Smooth muscle cell (in vitro differentiated cells): ENCODE results near the gene EFL1. TPM values are rescaled to one million over a fixed set of nuclear protein-coding genes. Genes with fewer than 3 reads are reported as not detected.

ENCODE experiments used
- DNase-seq: peaks from one replicate; lab custom pipeline; 2025; ENCODE audit not compliant: unreplicated experiment; lab: John Stamatoyannopoulos, UW
- H2AFZ ChIP-seq: fragments of 200-600 bp; sonication (generic); 2 replicates; pipeline ENCODE4 v1.6.0; 2016; ENCODE audit warnings: antibody characterized with exemption, low read depth, mild to moderate bottlenecking
- H3F3A ChIP-seq: fragments of 200-600 bp; sonication (generic); 2 replicates; pipeline ENCODE4 v1.6.0; 2017; ENCODE audit warnings: antibody characterized with exemption, low read depth
- H3K27ac ChIP-seq: fragments of 200-600 bp; sonication (generic); 2 replicates; pipeline ENCODE4 v1.5.1; 2016; ENCODE audit warnings: low read depth, mild to moderate bottlenecking
- H3K27me3 ChIP-seq: fragments of 200-600 bp; sonication (generic); 2 replicates; pipeline ENCODE4 v1.6.1; 2016; ENCODE audit warnings: low read depth, mild to moderate bottlenecking
- H3K36me3 ChIP-seq: fragments of 200-600 bp; sonication (generic); 2 replicates; pipeline ENCODE4 v1.5.1; 2016; ENCODE audit warnings: low read depth
- H3K4me1 ChIP-seq: fragments of 200-600 bp; sonication (generic); 2 replicates; pipeline ENCODE4 v1.5.1; 2016; ENCODE audit warnings: low read depth
- H3K4me2 ChIP-seq: fragments of 200-600 bp; sonication (generic); 2 replicates; pipeline ENCODE4 v1.6.0; 2016; ENCODE audit warnings: mild to moderate bottlenecking
- H3K4me3 ChIP-seq: fragments of 200-600 bp; sonication (generic); 2 replicates; pipeline ENCODE4 v1.5.1; 2016; ENCODE audit warnings: mild to moderate bottlenecking
- H3K79me2 ChIP-seq: fragments of 200-600 bp; sonication (generic); 2 replicates; pipeline ENCODE4 v1.6.0; 2016; ENCODE audit warnings: low read depth, mild to moderate bottlenecking
- H3K9ac ChIP-seq: fragments of 200-600 bp; sonication (generic); 2 replicates; pipeline ENCODE4 v1.6.0; 2016; ENCODE audit warnings: low read depth
- H3K9me3 ChIP-seq: fragments of 200-600 bp; sonication (generic); replicated peaks from 2 replicates; pipeline ENCODE4 v1.5.1; 2016; ENCODE audit warnings: low read depth
- H4K20me1 ChIP-seq: fragments of 200-600 bp; sonication (generic); 2 replicates; pipeline ENCODE4 v1.6.0; 2016; ENCODE audit warnings: low read depth
- WGBS: methylation state at CpG from one replicate; pipeline ENCODE4 v1.1.7; 2016; ENCODE audit warnings: low lambda C conversion rate; 5-methylcytosine and 5-hydroxymethylcytosine counted together
- polyA plus RNA-seq: library from polyadenylated mRNA; unstranded; fragments of >200 nt; fragmentation: Nextera tagmentation; extraction: Ambion mirVana; gene quantifications from 2 replicates; pipeline ENCODE4 v1.2.1, GENCODE V29; 2016
- total RNA-seq: library from RNA; depleted of rRNA; stranded (reverse); fragments of >200 nt; gene quantifications from 2 replicates; pipeline ENCODE4 v1.2.3, GENCODE V29; 2014
- TF ChIP-seq, protein P1 (sequence below): fragments of 200-600 bp; sonication (generic); IDR thresholded peaks from 2 replicates; pipeline ENCODE4 v1.5.1; 2017; ENCODE audit warnings: borderline replicate concordance, mild to moderate bottlenecking, antibody characterized with exemption; ENCODE audit not compliant: insufficient read depth, poor library complexity, severe bottlenecking

The EFL1 gene
- total and polyA plus RNA-seq, 2 experiments from 2014 or later, result 4.5 to 12.8 TPM

DNA sequence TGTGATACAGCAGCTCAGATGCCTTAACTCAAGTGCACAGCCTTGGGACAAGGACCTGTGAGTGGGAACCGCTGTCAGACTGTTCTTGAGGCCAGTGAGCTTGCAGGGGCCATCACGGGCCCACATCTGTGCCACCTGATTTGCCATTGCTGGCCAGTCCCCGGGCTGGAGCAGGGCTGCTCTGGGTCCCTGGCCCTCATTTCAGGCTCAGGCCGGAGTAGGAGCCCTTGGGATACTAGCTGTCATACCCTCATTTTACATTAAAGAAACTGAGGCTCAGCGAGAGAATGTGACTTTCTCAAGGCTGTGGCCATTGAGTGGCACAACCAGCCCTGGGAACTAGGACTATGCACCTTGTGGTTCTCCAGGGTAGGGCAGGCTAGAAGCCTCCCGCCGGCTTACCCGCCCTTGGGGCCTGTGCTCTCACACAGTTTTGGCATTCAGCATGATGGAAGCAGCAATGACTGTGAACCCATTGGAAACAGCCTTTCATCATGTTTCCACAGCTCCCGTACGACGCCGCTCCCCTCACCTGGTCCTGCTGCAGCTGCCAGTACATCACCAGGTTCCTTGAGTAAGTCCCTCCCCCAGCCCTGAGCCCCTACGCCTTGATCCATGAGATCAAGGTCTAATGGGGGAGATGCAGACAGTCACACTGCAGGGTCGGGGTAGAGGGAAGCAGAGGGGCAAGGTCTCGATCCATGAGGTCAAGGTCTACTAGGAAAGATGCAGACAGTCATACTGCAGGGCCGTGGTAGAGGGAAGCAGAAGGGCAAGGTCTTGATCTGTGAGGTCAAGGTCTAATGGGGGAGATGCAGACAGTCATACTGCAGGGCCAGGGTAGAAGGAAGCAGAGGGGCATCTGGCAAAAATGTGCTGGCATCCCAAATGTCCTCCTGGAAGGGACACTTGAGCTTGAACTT is 44.5 kb upstream of the EFL1 start:
- no peak overlapping the region for H3K4me3 ChIP-seq
- H3K79me2 ChIP-seq, result no peaks in the 10 kb centered on the region
- peaks cover 3% of the 10 kb centered on the region for H3K27me3 ChIP-seq
- no peaks in the 10 kb centered on the region for H3K4me1 ChIP-seq
- H2AFZ ChIP-seq, result no peak overlapping the region
- no peak for DNase-seq
- no peaks in the 10 kb centered on the region for H4K20me1 ChIP-seq
- WGBS, result 92% methylated on average over 16 of the region's 16 CpGs
- no peaks in the 10 kb centered on the region for H3F3A ChIP-seq
- H3K36me3 ChIP-seq, result no peaks in the 10 kb centered on the region
- no peak overlapping the region for H3K27ac ChIP-seq
- no peak overlapping the region for H3K9ac ChIP-seq
- H3K4me2 ChIP-seq, result no peak overlapping the region
- H3K9me3 ChIP-seq, result no peaks in the 10 kb centered on the region
- TF ChIP-seq, protein P1, sequence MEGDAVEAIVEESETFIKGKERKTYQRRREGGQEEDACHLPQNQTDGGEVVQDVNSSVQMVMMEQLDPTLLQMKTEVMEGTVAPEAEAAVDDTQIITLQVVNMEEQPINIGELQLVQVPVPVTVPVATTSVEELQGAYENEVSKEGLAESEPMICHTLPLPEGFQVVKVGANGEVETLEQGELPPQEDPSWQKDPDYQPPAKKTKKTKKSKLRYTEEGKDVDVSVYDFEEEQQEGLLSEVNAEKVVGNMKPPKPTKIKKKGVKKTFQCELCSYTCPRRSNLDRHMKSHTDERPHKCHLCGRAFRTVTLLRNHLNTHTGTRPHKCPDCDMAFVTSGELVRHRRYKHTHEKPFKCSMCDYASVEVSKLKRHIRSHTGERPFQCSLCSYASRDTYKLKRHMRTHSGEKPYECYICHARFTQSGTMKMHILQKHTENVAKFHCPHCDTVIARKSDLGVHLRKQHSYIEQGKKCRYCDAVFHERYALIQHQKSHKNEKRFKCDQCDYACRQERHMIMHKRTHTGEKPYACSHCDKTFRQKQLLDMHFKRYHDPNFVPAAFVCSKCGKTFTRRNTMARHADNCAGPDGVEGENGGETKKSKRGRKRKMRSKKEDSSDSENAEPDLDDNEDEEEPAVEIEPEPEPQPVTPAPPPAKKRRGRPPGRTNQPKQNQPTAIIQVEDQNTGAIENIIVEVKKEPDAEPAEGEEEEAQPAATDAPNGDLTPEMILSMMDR, result peak; percentile 4

DNA sequence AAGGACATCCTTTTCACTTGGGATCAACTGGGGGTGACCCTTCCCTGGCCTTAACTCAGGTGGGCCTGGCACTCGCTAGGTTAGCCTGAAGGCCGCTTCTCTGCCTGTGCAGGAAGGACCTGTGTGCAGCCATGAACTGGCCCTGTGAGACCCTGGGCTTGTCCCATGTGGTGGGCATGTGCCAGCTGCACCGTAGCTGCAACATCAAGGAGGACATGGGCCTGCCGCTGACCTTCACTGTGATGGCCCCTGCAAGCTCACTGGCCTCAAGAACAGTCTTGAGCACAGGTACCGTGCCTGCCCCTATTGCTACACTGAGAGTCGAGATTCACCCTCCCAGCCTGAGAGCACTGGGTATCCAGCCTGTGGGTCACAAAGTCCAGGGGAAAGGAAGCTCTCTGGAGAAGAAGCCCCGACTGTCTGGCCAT is 43.1 kb upstream of the EFL1 start:
- no peak overlapping the region for H3K27ac ChIP-seq
- H3K27me3 ChIP-seq, result no peaks in the 10 kb centered on the region
- H3K4me2 ChIP-seq, result no peak overlapping the region
- H2AFZ ChIP-seq, result no peak overlapping the region
- no peaks in the 10 kb centered on the region for H3K4me1 ChIP-seq
- WGBS, result 84% methylated on average over 7 of the region's 7 CpGs
- H3K4me3 ChIP-seq, result no peak overlapping the region
- no peaks in the 10 kb centered on the region for H3F3A ChIP-seq
- TF ChIP-seq, protein P1, result no peak
- no peaks in the 10 kb centered on the region for H3K9me3 ChIP-seq
- no peak overlapping the region for H3K9ac ChIP-seq
- H3K36me3 ChIP-seq, result no peaks in the 10 kb centered on the region
- DNase-seq, result no peak
- no peaks in the 10 kb centered on the region for H4K20me1 ChIP-seq
- no peaks in the 10 kb centered on the region for H3K79me2 ChIP-seq

DNA sequence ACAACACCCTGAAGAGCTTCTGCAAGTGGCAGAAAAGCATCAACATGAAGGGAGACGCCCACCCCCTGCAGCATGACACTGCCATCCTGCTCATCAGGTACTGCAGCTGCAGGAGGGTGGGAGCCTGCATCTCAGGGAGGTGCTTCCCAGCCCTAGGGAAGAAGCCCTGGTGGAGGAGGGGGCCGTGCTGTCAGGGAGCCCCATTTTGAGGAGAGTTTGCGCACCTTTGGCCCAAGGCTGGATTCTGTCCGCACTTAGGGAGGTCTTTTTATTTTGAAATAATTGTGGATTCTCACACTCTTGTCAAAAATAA is 42.2 kb upstream of the EFL1 start:
- no peaks in the 10 kb centered on the region for H3K9me3 ChIP-seq
- 93% methylated on average over 4 of the region's 4 CpGs for WGBS
- DNase-seq, result no peak
- no peak overlapping the region for H3K4me2 ChIP-seq
- no peaks in the 10 kb centered on the region for H3F3A ChIP-seq
- H3K27ac ChIP-seq, result no peak overlapping the region
- H3K36me3 ChIP-seq, result no peaks in the 10 kb centered on the region
- no peaks in the 10 kb centered on the region for H3K79me2 ChIP-seq
- no peaks in the 10 kb centered on the region for H3K27me3 ChIP-seq
- H3K9ac ChIP-seq, result no peak overlapping the region
- H4K20me1 ChIP-seq, result no peaks in the 10 kb centered on the region
- no peak overlapping the region for H3K4me3 ChIP-seq
- TF ChIP-seq, protein P1, result no peak
- no peaks in the 10 kb centered on the region for H3K4me1 ChIP-seq
- no peak overlapping the region for H2AFZ ChIP-seq
